Dedifferentiated amniotic fluid mesenchymal stem cell (primary cell): Measurements from ENCODE around the gene CLEC2B.

Source experiments
- DNase-seq: peaks from one replicate; pipeline ENCODE4 v3.0.0-alpha.2; 2016; ENCODE audit errors: extremely low spot score

CLEC2B gene

GRCh38 chr12:9868951-9869306 is 225 bp downstream of the CLEC2B start:
- no peak for DNase-seq

DNA sequence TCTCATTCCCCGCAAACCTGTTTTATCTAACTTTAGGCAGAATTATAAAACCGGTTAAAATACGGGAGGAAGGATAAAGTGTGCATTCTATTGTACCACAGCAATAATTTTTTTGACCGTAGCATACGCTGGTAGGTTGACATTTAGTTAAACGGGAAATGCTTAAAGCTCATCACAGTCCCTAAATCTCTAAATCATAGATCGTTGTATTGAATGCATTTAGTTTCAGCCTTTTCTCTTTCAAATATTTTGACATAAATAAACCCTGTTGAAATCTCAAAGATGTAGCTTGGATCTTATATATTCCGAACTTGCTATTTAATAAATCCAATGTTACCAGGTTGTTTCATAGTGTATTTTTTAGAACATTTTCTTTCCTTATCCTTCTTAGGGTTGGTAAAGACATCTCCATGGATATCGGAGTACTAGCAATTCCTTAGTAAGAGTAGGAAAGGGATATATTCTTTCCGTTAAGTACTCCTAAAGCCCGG is 798 bp downstream of the CLEC2B start:
- no peak for DNase-seq

DNA sequence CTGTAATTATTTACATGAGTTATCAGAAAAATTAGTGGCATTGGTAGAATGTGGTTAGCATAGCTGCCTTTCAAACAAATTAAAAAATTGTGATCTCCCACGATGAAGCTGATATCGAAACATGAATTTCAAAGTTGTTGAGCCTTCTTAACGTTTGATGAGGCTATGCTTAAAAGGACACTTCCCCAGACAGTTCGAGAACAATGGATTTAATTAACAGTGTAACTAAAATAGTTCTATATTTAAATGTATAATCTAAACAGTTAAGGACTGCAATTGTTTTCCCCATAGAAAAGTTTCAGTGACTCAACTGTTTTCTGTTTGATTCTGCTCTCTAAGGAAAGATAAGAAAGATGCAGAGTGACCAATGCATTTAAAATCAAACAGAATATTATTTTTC is 1.6 kb downstream of the CLEC2B start:
- no peak for DNase-seq

DNA sequence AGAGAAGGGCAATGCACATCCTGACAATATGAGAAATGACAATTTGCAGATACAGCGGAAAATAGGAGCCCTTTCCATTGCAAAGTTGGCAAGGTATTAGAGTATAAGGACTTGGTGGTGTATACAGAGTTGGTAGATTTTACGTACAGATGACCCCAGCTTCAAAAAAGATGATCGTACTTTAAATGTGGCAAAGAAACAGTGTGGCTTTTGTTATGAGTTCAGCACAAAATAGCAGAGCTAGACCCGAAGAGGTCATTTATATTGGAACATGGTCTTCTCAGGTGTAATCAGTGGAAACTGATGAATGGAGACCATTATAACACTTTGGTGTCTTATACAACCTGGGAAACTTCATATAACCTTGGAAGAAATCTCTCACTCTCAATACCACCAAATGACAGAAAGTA is 2.3 kb downstream of the CLEC2B start:
- no peak for DNase-seq

DNA sequence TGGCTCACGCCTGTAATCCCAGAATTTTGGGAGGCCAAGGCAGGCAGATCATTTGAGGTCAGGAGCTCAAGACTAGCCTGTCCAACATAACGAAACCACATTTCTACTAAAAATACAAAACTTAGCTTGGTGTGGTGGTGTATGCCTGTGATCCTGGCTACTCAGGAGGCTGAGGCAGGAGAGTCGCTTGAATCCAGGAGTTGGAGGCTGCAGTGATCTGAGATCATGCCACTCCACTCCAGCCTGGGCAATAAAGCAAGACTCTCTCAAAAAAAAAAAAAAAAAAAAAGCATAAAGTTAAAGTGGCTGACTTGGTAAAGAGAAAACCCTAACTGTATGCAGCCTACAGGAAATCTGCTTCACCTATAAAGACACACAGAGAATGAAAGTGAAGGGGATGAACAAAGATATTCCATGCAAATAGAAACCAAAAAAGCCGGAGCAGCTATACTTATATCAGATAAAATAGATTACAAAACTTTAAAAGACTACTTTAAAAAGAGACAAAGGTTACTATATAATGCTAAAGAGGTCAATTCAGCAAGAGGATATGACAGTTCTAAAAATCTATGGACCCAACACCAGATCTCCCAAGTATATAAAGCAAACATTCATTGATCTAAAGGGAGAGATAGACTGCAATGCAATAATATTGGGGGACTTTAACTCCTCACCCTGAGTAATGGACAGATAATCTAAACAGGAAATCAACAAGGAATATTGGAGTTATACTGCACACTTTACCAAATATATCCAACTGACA is 4.1 kb downstream of the CLEC2B start:
- DNase-seq = no peak

GRCh38 chr12:9858135-9858534 is 11.0 kb downstream of the CLEC2B start:
- no peak for DNase-seq

GRCh38 chr12:9856894-9857293 is 12.3 kb downstream of the CLEC2B start:
- DNase-seq = no peak

- DNase-seq = no peak
Measured at GRCh38 chr12:9856151-9856550, 13.0 kb downstream of the CLEC2B start.

DNA sequence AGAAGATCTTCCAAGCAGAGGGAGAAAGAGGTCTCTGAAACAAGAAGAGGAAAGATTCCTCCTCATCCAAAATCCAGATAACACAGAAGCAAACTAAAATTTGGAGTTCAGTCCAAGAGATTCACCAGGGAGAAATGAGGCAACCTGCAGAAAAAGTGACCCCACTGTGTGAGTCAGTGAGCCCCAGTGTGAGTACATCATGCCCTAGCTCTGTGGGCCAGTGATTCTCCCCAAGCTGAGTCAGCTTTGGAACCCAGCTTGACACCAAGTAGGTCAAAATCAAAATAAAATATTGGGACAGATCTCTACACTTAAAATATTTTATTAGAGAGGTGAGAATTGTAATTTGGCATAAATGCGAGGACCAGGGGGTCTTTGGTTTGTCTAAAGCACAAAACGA is 17.2 kb downstream of the CLEC2B start:
- no peak for DNase-seq

- no peak for DNase-seq
Measured at GRCh38 chr12:9851050-9851449, 18.1 kb downstream of the CLEC2B start.

GRCh38 chr12:9848899-9849298 is 20.3 kb downstream of the CLEC2B start:
- DNase-seq = no peak

- no peak for DNase-seq
Measured at GRCh38 chr12:9843407-9843806, 25.7 kb downstream of the CLEC2B start.

DNA sequence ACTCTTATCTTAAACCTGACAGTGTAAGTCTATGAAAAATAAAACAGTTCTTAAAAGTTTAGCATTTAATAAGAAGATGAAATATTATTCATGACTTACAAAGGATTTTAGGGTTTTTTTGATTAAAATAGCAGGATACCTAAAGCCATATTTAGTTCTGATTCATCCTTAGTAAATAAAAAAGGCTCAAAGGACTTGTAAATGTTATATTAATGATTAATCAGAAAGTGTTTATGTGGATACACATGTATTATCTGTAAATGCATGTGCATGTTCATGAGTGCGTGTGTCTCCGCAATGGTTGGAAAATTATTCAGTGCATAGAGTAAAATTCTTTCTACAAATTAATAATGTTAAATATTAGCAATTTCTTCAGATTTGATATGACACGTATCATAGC is 37.4 kb downstream of the CLEC2B start:
- DNase-seq = no peak

DNA sequence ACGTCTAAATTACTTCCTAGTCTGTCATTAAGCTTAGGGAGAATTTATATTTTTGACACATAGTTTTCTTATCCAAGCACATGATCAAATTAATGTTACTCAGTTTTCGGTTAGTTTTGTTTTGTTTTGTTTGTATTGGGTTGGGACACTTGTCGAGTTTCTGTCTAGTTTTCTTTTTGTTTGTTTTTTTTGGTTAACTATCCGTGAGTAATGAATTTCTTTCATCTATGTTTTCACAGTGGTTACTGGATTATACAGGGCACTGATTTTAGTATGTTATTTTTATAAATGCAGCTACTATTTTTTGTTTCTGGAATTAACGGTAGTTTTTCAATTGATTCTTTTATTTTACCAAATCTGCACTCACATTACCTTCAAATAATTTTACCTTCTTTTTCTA is 39.2 kb downstream of the CLEC2B start:
- no peak for DNase-seq

DNA sequence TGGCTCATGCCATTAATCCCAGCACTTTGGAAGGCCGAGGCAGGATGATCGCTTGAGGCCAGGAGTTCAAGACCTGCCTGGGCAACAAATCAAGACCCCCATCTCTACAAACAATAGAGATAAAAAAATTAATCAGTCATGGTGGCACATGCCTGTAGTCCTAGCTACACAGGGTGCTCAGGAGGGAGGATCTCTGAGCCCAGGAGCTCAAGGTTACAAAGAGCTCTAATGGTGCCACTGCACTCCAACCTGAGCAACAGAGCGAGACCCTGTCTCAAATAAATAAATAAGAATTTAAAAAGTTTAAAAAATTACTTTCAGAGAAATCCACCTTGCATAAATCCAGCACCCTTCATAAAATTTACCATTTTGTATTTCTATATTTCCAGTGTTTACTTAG is 39.7 kb downstream of the CLEC2B start:
- no peak for DNase-seq

DNA sequence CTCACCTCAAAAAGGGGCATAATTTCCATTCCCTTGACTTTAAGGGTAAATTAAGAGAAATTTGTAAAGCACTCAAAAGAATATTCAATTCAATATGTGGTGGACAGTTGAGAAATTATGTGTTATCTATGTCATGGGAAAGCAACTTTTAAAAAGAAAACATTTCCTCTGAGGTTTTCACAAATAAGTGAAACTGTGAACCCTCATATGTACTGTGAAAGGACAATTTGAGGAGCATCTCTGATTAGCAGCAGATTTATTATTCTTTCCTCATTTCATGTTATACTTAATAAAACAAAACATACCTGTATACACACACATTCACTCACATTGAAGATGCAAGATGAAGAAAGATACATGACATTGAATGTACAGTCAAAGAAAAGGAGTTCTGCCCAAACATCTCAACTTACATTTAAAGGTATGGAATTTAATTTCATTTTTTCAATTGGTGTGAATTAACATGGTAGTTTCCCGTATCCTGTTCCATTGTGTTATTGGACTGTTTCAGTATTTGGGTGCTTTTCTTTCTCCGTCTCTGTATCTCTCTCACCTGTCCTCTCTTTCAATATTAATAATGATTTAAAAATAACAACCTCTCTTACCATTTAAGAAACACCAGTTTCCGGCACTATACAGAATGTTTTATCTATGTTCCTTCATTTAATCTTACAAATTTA is 41.8 kb downstream of the CLEC2B start, which contains the start of gene KLRF1:
Gene KLRF1, plus strand, starts transcription at position 273 of the 680 bp plus-strand sequence. Its CDS starts 64 bp downstream, at position 337.
- no peak for DNase-seq

DNA sequence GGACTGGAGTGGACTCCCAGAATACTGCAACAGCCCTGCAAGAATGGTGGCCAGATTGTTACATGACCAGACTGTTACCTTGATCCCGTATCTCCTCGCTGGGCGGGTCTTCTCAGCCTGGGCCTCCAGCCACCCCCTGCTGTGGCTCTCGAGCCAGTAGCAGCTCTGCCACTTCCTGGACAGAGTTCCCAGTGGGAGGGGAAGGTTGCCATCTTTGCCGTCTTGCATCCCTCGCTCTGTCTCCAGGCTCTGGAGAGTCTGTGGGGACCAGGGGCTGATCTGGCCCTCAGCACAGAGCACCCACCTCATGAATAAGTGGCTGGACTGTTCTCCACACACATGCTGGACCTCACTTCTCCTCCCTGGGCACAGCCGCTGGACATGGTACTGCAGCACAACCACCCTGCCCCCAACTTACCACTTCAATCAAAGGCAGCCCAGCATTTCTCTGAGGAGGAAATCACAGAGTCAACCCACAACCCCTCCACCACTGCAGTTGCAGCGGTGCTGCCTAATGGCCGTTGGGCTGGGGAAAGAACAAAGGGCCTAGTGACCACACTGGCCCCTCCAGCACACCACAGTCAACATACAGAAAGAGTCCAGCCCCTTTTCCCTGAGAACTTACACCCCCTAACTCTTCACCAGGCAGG is 48.7 kb downstream of the CLEC2B start:
- DNase-seq = no peak

DNA sequence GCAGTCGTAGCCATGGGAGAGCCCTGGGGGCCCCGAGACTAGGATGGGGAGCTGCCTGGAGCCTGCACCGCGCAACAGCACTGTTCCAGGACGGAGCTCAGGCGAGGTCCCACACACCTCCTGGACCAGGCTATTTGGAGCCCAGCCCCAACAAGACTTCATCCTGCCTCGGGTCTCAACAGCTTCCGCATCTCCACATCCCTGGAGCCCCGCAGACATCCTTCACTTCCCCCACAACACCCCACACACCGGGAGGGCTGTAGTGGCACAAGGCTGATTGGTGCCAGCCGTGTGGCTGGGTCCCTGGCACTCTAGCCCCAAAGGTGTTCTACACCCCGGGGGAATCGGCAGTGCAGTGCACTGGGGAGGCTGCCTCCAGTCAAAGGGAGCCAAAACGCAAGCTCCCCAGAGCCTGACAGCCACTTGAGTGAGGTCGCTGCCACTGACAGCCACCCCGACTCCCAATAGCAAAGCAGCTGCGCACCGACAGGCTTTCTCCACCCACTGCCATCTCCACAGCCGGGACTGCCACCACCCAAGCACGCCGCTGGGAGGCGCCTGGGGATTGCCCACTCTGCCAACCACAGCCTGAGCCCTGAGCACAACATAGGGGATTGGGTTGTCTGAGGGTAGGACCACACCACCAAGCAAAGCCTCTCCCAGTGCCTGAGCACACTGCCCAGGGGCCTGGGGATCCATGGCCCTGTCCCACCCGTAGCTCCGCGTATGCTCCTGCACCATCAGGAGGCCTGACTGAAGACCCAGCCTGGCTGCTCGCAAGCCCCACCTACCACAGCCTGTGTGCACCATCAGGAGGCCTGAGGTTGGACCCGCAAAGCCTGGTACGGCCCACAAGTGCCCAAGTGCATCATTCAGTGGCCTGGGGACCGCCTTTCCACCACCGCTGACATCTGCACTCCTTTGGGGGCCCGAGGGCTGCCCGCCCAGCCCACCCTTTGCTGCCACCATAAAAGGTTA is 55.0 kb downstream of the CLEC2B start:
- no peak for DNase-seq

DNA sequence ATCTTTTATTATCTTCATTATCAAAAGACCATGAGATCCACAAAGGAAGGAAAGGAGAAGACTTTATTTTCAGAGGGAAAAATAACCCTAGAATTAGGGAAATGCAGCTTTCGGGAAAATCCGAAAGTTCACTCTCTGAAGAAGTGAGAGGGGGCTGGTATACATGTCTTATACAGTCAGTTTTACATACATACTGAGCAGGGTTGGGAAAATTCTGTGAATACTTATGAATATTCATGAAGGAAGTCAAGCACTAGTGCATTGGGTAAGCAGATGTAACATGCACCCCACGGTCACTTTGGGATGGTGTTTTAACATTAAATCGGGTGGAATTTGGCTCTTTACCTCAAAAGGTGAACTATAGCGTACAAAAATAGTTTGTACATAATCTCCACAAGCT is 57.5 kb downstream of the CLEC2B start:
- no peak for DNase-seq

DNA sequence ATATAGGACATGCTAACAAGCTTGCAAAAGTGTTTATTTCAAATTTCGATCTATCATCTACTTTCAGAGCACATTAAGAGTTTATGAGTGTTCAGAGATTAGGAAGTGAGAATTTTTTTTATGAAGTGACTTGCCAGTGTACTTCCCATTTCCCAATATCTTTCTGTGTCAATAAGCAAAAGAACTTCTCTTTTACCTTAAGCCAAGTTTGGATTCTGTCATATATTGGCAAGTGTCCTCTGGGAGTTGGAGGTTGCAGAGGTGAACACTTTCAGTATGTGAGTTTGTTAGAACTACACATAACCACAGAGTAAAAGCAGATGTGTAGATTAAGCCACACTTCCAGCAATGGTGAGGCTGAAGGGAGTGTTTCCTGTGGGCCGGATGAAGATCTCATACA is 58.5 kb downstream of the CLEC2B start:
- no peak for DNase-seq

GRCh38 chr12:9809866-9810265 is 59.3 kb downstream of the CLEC2B start:
- no peak for DNase-seq

DNA sequence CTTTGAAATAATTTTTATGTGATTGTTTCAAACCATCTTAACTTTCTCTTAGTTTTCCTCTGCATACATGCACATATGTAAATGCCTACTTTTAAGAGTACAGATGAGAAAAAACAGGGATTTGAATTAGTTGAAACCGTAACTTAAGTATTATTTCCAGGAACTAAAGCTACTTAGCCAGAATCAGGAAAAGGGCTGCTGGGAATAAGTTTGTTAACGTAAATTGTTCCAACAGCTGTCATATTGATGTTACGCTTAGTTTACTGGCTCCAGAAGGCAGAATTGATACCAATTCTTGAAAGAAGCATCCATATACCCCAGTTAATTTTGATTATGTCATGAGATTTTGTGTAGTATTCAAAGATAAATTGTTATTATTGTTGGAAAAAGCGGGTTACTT is 59.8 kb downstream of the CLEC2B start:
- DNase-seq = no peak
